Neural crest cell (in vitro differentiated cells): ENCODE measurements around the gene KCNH8. TPM values are rescaled to one million over a fixed set of nuclear protein-coding genes. Genes with fewer than 3 reads are reported as not detected.

Experiments used
- DNase-seq: peaks from one replicate; pipeline ENCODE4 v3.0.0; 2021; ENCODE audit warnings: low read depth, mixed read lengths, low spot score
- H3K27ac Mint-ChIP-seq: one replicate; pipeline ENCODE4 v1.8.0; 2021; ENCODE audit warnings: mild to moderate bottlenecking, mixed read lengths; ENCODE audit not compliant: unreplicated experiment
- H3K27me3 Mint-ChIP-seq: 2 replicates; pipeline ENCODE4 v1.8.0; 2021; ENCODE audit warnings: low read depth, mild to moderate bottlenecking, mixed read lengths
- H3K36me3 Mint-ChIP-seq: 2 replicates; pipeline ENCODE4 v1.8.0; 2021; ENCODE audit warnings: low read depth, mild to moderate bottlenecking, mixed read lengths
- H3K4me1 Mint-ChIP-seq: 2 replicates; pipeline ENCODE4 v1.8.0; 2021; ENCODE audit warnings: mixed read lengths
- H3K4me3 Mint-ChIP-seq: one replicate; pipeline ENCODE4 v1.8.0; 2021; ENCODE audit warnings: mild to moderate bottlenecking, mixed read lengths
- H3K9me3 Mint-ChIP-seq: 2 replicates; pipeline ENCODE4 v1.8.0; 2021; ENCODE audit warnings: mixed read lengths
- total RNA-seq: library from RNA; stranded (reverse); gene quantifications from 2 replicates; pipeline ENCODE4 v1.2.1, GENCODE V29; 2021
- TF ChIP-seq, protein P1 (sequence below): fragments of 200-600 bp; sonication (generic); conservative IDR thresholded peaks from 2 replicates; pipeline ENCODE4 v1.5.0; 2021; ENCODE audit warnings: antibody characterized with exemption, mild to moderate bottlenecking

The KCNH8 gene
- total RNA-seq, 1 donor from 2014 or later = 3.8 TPM

DNA sequence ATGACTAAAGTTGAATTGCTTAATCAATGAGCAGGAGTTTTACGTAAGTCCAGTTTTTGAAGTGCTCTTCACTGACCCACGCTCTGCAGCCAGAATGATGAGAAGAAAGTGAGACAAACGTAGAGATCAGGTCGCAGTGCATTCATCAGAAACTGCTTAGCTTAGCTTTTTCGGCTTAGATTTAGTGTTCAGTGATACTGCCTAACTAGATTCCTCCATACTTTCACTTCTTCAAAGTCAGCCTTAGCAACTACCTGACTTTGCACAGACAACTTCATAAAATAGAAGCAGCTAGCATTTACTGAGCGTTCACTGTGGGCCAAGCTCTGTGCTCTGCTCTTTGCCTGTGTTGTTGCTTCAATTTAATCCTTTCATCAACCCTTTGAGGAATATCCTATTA is 116.1 kb downstream of the KCNH8 start:
- H3K4me1 Mint-ChIP-seq = peaks cover 12% of the 10 kb centered on the region
- H3K27me3 Mint-ChIP-seq = no peaks in the 10 kb centered on the region
- no peak overlapping the region for H3K4me3 Mint-ChIP-seq
- TF ChIP-seq, protein P1, sequence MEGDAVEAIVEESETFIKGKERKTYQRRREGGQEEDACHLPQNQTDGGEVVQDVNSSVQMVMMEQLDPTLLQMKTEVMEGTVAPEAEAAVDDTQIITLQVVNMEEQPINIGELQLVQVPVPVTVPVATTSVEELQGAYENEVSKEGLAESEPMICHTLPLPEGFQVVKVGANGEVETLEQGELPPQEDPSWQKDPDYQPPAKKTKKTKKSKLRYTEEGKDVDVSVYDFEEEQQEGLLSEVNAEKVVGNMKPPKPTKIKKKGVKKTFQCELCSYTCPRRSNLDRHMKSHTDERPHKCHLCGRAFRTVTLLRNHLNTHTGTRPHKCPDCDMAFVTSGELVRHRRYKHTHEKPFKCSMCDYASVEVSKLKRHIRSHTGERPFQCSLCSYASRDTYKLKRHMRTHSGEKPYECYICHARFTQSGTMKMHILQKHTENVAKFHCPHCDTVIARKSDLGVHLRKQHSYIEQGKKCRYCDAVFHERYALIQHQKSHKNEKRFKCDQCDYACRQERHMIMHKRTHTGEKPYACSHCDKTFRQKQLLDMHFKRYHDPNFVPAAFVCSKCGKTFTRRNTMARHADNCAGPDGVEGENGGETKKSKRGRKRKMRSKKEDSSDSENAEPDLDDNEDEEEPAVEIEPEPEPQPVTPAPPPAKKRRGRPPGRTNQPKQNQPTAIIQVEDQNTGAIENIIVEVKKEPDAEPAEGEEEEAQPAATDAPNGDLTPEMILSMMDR = no peak
- no peaks in the 10 kb centered on the region for H3K9me3 Mint-ChIP-seq
- no peaks in the 10 kb centered on the region for H3K36me3 Mint-ChIP-seq
- no peak overlapping the region for H3K27ac Mint-ChIP-seq
- DNase-seq = no peak

DNA sequence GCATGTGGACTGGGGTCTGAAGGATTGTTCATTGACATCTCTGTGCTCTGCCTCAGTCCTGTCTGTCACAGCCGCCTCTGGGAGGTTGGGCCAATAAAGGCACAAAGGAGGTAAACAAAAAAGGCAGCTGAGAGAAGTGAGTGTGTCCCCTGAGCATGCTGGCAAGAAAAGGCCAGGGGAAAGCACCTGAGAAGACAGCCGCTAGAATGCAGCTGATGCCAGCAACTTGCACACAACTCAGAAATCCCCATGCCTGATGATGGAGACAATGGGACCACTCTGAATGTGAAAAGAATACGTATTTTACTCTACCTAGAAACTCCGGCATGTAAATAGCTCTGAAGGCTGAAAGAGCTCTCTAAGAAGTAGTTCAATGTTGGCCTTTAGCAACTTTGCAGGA is 118.7 kb downstream of the KCNH8 start:
- TF ChIP-seq, protein P1 = no peak
- Mint-ChIP-seq H3K27ac (no peak overlapping the region), H3K36me3 (no peaks in the 10 kb centered on the region), H3K27me3 (no peaks in the 10 kb centered on the region), H3K4me3 (no peak overlapping the region), H3K4me1 (peaks cover 12% of the 10 kb centered on the region), H3K9me3 (no peaks in the 10 kb centered on the region)
- DNase-seq = no peak

DNA sequence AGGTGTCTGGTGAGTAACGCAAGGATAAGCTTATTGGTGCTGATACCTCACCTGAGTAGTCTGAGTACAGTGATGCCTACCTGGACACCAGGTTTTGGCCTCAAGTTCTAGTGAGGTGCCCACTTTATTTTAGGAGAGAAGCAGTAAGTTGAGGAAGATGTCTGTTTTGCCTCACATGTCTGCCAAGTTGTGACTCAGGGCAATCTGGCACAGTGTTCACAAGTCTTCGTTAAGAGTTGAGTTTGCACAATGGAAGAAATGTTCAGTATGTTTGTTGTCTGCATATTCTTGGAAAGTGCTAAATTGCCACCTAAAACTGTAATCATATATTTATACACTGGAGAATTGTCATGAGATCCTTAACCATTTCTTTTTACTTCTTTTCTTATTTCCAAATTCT is 122.2 kb downstream of the KCNH8 start:
- no peaks in the 10 kb centered on the region for H3K27me3 Mint-ChIP-seq

DNA sequence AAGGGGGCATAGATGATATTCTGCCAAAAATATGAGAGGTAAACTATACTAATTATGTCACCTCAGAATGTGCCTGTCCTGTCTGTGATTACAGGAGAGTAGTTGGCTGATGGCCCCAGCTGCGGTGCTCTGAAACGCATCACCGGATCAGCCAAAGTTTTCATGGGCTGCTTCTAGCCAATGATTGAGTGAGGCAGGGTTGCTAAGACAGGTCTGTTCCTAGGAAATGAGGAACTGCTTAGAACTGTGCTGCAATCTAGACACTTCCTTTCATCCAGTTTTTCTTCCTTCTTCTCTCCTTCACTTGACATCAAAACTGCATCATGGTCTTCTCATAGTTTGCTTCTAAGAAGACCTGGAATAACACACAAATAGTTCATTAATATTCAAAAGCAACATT is 124.0 kb downstream of the KCNH8 start:
- Mint-ChIP-seq H3K27me3 (no peaks in the 10 kb centered on the region), H3K4me1 (no peaks in the 10 kb centered on the region), H3K27ac (no peak overlapping the region), H3K4me3 (no peak overlapping the region), H3K9me3 (no peaks in the 10 kb centered on the region), H3K36me3 (no peaks in the 10 kb centered on the region)
- no peak for DNase-seq
- TF ChIP-seq, protein P1 = no peak

More for the DNA sequence above, 122.2 kb downstream of the KCNH8 start:
- Mint-ChIP-seq H3K36me3 (no peaks in the 10 kb centered on the region), H3K9me3 (no peaks in the 10 kb centered on the region), H3K4me3 (no peak overlapping the region), H3K4me1 (peaks cover 12% of the 10 kb centered on the region), H3K27ac (no peak overlapping the region)
- DNase-seq = no peak
- TF ChIP-seq, protein P1 = no peak

DNA sequence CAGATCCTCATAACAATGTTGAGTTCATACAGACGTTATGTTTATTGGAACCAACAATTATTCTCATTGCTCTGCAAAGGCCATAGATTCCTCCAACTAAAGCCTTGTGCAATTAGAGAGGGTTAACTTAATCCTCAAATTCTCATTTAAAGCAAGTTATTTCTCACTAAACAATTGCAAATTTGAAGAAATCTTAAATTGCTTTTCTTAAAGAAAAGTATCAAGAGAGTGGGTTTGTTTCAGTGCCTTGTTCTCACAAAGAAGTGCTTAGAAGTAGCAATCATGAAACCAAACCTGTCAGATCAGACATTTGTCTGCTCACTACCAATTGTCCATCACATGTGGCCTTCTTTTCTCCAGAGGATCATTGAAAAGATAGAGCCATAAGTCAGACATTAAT is 124.8 kb downstream of the KCNH8 start:
- no peak for DNase-seq
- no peak overlapping the region for H3K4me3 Mint-ChIP-seq
- H3K4me1 Mint-ChIP-seq = no peaks in the 10 kb centered on the region
- no peaks in the 10 kb centered on the region for H3K9me3 Mint-ChIP-seq
- no peak overlapping the region for H3K27ac Mint-ChIP-seq
- TF ChIP-seq, protein P1 = no peak
- no peaks in the 10 kb centered on the region for H3K27me3 Mint-ChIP-seq
- H3K36me3 Mint-ChIP-seq = no peaks in the 10 kb centered on the region

DNA sequence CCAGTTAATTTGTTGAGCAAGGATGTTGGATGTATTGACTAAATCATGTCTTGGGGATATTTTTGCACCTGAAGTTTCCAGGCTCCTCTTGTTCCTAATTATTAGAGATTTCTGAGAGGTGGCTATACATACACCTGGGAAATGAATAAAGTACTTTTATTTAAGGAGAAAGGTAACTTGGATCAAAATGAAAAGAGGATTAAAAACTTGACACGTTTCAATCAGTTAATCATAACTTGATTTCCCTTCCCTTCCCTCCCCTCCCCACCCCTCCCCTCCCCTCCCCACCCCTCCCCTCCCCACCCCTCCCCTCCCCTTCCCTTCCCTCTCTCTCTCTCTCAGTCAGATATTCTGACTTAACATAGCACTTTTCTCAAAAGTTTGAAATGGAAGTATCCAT is 126.3 kb downstream of the KCNH8 start:
- TF ChIP-seq, protein P1 = no peak
- no peak for DNase-seq
- no peaks in the 10 kb centered on the region for H3K9me3 Mint-ChIP-seq
- H3K27me3 Mint-ChIP-seq = no peaks in the 10 kb centered on the region
- no peak overlapping the region for H3K27ac Mint-ChIP-seq
- no peak overlapping the region for H3K4me3 Mint-ChIP-seq
- H3K36me3 Mint-ChIP-seq = no peaks in the 10 kb centered on the region
- H3K4me1 Mint-ChIP-seq = no peaks in the 10 kb centered on the region
